CD4-positive, alpha-beta T cell (primary cell): Measurements from ENCODE around the gene PRKN. TPM values are rescaled to one million over a fixed set of nuclear protein-coding genes. Genes with fewer than 3 reads are reported as not detected.

ENCODE experiments used
- ATAC-seq: fragments of 200-7000 bp; cut with Tn5 transposase; one replicate; pipeline ENCODE4 v1.10.0; 2022; ENCODE audit warnings: mild to moderate bottlenecking; ENCODE audit not compliant: poor library complexity
- CTCF ChIA-PET: fragments of 350-600 bp; sonication (Branson Sonifier 250); formaldehyde crosslinking; loops from one replicate; lab custom pipeline; 2021; ENCODE audit warnings: antibody characterized with exemption, inconsistent platforms; lab: Charles Lee
- POLR2A ChIA-PET: fragments of 350-600 bp; sonication (Branson Sonifier 250); formaldehyde crosslinking; loops from one replicate; lab custom pipeline; 2021; ENCODE audit warnings: antibody characterized with exemption, inconsistent platforms; lab: Charles Lee
- DNase-seq, 14 experiments: peaks; one replicate each; pipeline ENCODE4 v3.0.0-alpha.2; 2013 to 2020; ENCODE audit warnings: mixed read lengths in 2 of 14
- H3K27ac ChIP-seq, 2 donors: one replicate each; pipeline versions ENCODE4 v1.5.1 to v1.7.0; 2013; ENCODE audit warnings: low read length in 2 of 2, low read depth in 1 of 2, mild to moderate bottlenecking in 1 of 2
- H3K27me3 ChIP-seq, 2 experiments: 1 replicate in 1 of 2; 2 replicates in 1 of 2; pipeline versions ENCODE4 v1.6.1 to v1.7.0; 2013; ENCODE audit warnings: low read length in 2 of 2, control low read depth in 1 of 2, mild to moderate bottlenecking in 1 of 2, moderate library complexity in 1 of 2; ENCODE audit not compliant: insufficient read depth in 2 of 2, control insufficient read depth in 1 of 2
- H3K36me3 ChIP-seq: one replicate; pipeline ENCODE4 v1.6.1; 2013; ENCODE audit warnings: low read length, control low read depth; ENCODE audit not compliant: insufficient read depth
- H3K4me1 ChIP-seq: one replicate; pipeline ENCODE4 v1.6.1; 2013; ENCODE audit warnings: low read length, control low read depth; ENCODE audit not compliant: insufficient read depth
- H3K4me3 ChIP-seq: one replicate; pipeline ENCODE4 v1.5.1; 2013; ENCODE audit warnings: mild to moderate bottlenecking, low read length, moderate library complexity
- H3K9me3 ChIP-seq, 2 experiments: 1 replicate in 1 of 2; 2 replicates in 1 of 2; pipeline versions ENCODE4 v1.6.1 to v1.7.0; 2013; ENCODE audit warnings: low read length in 2 of 2, mild to moderate bottlenecking in 2 of 2, control low read depth in 1 of 2, moderate library complexity in 1 of 2; ENCODE audit not compliant: control insufficient read depth in 1 of 2, insufficient read depth in 1 of 2
- H3K27ac Mint-ChIP-seq: one replicate; pipeline ENCODE4 v1.8.0; 2020; ENCODE audit warnings: mixed read lengths
- H3K27me3 Mint-ChIP-seq: one replicate; pipeline ENCODE4 v1.8.0; 2021; ENCODE audit warnings: mixed read lengths
- H3K36me3 Mint-ChIP-seq: one replicate; pipeline ENCODE4 v1.8.0; 2021; ENCODE audit warnings: low read depth, mixed read lengths
- H3K4me1 Mint-ChIP-seq: one replicate; pipeline ENCODE4 v1.8.0; 2021; ENCODE audit warnings: low read depth, mixed read lengths
- H3K4me3 Mint-ChIP-seq: one replicate; pipeline ENCODE4 v1.8.0; 2020; ENCODE audit warnings: mild to moderate bottlenecking, mixed read lengths
- H3K9me3 Mint-ChIP-seq: one replicate; pipeline ENCODE4 v1.8.0; 2020; ENCODE audit warnings: mixed read lengths
- intact Hi-C, 2 experiments: fragments of 100-400 bp; cut with DNase I in 1 of 2; cut with micrococcal nuclease in 1 of 2; formaldehyde crosslinking; loops; one replicate each; pipeline versions ENCODE4 v1.15.1 to v1.9.0; 2023 to 2025; cut with DNase I, micrococcal nuclease
- total RNA-seq, 174 experiments: library from RNA in 2 of 174; stranded (reverse) in 2 of 174; gene quantifications; one replicate each; pipeline ENCODE4 v1.2.3 and lab custom pipeline; 2021 to 2026
- TF ChIP-seq, protein P1 (sequence below): fragments of 200-600 bp; IDR thresholded peaks from one replicate; pipeline ENCODE4 v1.8.0; 2022; ENCODE audit warnings: antibody characterized with exemption, mild to moderate bottlenecking

PRKN gene
- total RNA-seq, 2 experiments from 2014 or later = 5.2 to 5.4 TPM

DNA sequence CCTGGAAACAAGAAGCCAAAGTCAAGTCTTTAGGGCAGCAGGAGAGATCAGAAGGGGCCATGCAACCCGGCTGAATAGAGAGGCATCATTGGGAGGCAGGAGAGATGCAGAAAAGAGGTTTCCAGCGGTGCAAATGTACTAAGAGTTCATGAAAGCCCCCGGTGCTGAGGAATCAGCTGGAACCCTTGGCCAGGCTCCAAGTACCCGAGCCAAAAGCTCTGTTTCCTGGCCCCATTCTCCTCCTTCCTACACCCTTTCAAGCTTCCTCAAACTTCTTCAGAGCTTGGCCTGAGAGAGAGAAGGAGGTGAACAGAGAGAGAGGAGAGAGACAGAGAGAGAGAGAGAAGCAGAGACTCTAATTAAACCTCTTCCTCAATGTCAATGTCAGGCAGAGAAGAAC lies 433.5 kb downstream of the PRKN start:
- no peak overlapping the region for H3K4me3 Mint-ChIP-seq
- H3K9me3 Mint-ChIP-seq = no peaks in the 10 kb centered on the region
- CTCF ChIA-PET = no interaction called here
- no peaks in the 10 kb centered on the region for H3K4me1 ChIP-seq
- no peak overlapping the region for H3K4me3 ChIP-seq
- H3K36me3 Mint-ChIP-seq = no peaks in the 10 kb centered on the region
- H3K27me3 ChIP-seq = no peaks in the 10 kb centered on the region
- POLR2A ChIA-PET = no interaction called here
- TF ChIP-seq, protein P1, sequence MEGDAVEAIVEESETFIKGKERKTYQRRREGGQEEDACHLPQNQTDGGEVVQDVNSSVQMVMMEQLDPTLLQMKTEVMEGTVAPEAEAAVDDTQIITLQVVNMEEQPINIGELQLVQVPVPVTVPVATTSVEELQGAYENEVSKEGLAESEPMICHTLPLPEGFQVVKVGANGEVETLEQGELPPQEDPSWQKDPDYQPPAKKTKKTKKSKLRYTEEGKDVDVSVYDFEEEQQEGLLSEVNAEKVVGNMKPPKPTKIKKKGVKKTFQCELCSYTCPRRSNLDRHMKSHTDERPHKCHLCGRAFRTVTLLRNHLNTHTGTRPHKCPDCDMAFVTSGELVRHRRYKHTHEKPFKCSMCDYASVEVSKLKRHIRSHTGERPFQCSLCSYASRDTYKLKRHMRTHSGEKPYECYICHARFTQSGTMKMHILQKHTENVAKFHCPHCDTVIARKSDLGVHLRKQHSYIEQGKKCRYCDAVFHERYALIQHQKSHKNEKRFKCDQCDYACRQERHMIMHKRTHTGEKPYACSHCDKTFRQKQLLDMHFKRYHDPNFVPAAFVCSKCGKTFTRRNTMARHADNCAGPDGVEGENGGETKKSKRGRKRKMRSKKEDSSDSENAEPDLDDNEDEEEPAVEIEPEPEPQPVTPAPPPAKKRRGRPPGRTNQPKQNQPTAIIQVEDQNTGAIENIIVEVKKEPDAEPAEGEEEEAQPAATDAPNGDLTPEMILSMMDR = no peak
- no peak overlapping the region for H3K27ac ChIP-seq
- ATAC-seq (no peak), DNase-seq (no peak)
- H3K27me3 Mint-ChIP-seq = no peaks in the 10 kb centered on the region
- no peak overlapping the region for H3K27ac Mint-ChIP-seq
- H3K4me1 Mint-ChIP-seq = no peaks in the 10 kb centered on the region
- intact Hi-C loops = no loop called here
- H3K9me3 ChIP-seq = no peaks in the 10 kb centered on the region
- H3K36me3 ChIP-seq = no peaks in the 10 kb centered on the region

GRCh38 chr6:162292915-162293314 lies 434.7 kb downstream of the PRKN start:
- no peak for DNase-seq
- Histone ChIP-seq H3K27me3 (no peaks in the 10 kb centered on the region), H3K9me3 (no peaks in the 10 kb centered on the region), H3K4me3 (no peak overlapping the region), H3K36me3 (no peaks in the 10 kb centered on the region), H3K27ac (no peak overlapping the region), H3K4me1 (no peaks in the 10 kb centered on the region)
- ATAC-seq = no peak
- Mint-ChIP-seq H3K4me1 (no peaks in the 10 kb centered on the region), H3K27ac (no peak overlapping the region), H3K4me3 (no peak overlapping the region), H3K27me3 (no peaks in the 10 kb centered on the region), H3K9me3 (peaks cover 3% of the 10 kb centered on the region), H3K36me3 (no peaks in the 10 kb centered on the region)
- ChIA-PET POLR2A (interaction anchor here (0.7 kb wide), 1 partner anchor 221 kb away, joined by 3 read pairs; no protein-coding TSS in a partner anchor), CTCF (no interaction called here)
- TF ChIP-seq, protein P1 = no peak
- intact Hi-C loops = no loop called here

- CTCF ChIA-PET = no interaction called here
- POLR2A ChIA-PET = no interaction called here
- TF ChIP-seq, protein P1 = no peak
- no peaks in the 10 kb centered on the region for H3K27me3 ChIP-seq
- Mint-ChIP-seq H3K27ac (no peak overlapping the region), H3K36me3 (no peaks in the 10 kb centered on the region), H3K4me1 (no peaks in the 10 kb centered on the region), H3K9me3 (peaks cover 3% of the 10 kb centered on the region), H3K4me3 (no peak overlapping the region), H3K27me3 (no peaks in the 10 kb centered on the region)
- H3K27ac ChIP-seq = no peak overlapping the region
- no peaks in the 10 kb centered on the region for H3K9me3 ChIP-seq
- ATAC-seq = no peak
- H3K4me1 ChIP-seq = no peaks in the 10 kb centered on the region
- no peak overlapping the region for H3K4me3 ChIP-seq
- intact Hi-C loops = no loop called here
- DNase-seq = no peak
- H3K36me3 ChIP-seq = no peaks in the 10 kb centered on the region
Observed at GRCh38 chr6:162290846-162291465, 436.6 kb downstream of the PRKN start.
